A204.1 (cell line): ENCODE results near the gene GFM2.
"Not testable (repeated sequence)": the region's sequence is repeated elsewhere in the genome, so short reads cannot be mapped to it uniquely, and the experiment has no call there.

Source experiments
- FAIRE-seq: peaks from 2 replicates; lab custom pipeline; 2012; peaks lifted over from hg19 to GRCh38; lab: Jason Lieb, UNC

The GFM2 gene

DNA sequence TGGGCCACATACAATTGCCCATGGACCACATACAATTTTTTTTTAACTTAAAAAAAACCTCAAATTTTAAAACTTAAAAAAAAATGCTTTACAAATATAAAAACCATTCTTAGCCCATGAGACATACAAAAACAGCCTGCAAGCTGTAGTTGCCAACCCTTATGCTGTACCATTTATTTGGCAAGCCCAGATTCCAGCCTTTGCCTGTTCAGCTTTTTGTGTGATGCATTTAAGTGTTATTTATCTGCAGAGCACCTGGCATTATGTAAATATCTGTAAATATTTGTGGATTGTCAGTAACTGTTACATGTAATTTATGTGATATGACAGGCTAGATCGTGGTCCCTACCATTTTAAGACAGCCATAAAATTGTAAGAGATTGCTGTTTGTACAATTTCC lies 49.3 kb downstream of the GFM2 start:
- no peak for FAIRE-seq

DNA sequence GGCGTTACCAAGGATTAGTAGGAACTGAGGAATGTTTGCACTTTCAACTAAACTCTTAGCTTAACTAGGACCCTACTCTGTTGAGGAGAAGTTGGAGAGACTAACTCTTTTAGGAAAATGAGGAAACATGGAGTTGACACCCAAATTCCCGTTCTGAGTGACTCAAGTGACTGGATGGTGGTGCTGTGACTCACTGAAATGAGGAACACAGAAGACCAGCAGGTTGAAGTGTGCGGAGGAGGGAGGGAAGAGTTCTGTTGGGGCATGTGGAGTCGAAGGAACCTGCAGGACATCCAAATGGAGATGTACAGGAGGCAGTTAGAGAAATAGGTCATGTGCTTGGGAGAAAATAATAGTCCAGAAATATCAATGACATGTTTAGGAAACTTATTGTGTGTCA lies 73.7 kb downstream of the GFM2 start:
- FAIRE-seq = no peak

DNA sequence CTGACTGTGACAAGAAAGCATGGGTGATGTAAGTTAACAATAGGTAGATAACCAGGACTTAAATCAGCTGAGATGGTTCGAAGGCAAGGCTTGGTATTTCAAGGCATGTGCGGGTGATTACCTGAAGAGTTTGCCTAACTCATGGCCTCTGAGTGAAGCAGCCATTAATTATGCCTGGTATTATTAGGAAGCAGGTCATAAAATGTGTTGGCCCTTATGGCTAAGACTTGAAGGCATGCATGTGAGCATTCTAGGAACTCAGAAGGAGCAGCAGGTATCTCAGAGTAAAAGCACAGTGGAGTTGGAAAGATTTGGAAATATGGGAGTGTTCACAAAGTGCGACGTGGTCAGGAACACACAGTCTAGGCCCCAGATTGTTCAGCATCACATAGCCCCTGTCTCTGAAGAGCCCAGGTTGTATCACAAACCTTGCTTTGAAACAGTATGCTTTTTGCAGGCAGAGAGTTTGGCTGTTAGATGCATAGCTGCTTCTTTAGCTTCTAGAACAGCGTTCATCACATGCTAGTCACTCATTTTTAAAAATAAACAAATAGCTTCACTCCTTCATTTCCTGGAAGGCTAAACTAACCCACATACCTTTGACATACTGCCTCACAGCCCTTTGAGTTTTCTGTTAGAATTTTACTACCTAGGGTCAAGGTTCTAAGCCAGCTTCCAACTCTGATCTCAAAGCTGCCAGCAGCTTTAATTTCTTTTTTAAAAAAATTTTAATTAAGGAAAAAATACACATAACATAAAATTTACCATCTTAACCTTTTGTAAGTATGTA lies 79.8 kb downstream of the GFM2 start:
- no peak for FAIRE-seq

DNA sequence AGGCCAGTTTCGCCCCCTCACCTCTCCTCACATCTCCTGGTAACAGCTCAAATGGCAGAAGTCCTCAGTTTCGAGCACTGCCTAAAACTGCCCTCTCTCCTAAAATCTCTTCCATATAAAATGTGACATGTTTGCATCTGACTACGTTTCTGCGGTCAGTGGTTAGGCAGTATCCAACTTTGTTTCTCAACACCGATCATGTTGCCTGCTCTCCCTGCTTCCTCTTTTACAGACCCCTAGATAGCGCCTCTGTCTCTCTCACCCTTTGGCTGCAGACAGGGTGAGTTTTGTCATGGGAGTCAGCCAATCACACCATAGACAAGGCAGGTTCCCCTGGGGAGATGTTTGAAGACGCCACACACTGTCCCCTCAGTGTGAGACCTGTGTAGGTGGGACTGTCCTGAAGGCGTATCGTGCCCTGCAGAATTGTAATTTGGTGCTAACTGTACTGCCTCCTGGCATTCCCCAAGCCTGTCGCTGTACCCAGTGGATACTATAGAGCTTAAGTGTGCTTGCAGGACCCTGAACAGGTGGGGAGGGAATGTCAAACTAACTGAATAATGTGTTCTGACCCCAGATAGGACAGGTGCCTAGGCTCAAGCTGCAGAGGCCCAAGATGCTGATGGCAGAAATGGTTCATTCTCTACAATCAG lies 80.8 kb downstream of the GFM2 start:
- no peak for FAIRE-seq

DNA sequence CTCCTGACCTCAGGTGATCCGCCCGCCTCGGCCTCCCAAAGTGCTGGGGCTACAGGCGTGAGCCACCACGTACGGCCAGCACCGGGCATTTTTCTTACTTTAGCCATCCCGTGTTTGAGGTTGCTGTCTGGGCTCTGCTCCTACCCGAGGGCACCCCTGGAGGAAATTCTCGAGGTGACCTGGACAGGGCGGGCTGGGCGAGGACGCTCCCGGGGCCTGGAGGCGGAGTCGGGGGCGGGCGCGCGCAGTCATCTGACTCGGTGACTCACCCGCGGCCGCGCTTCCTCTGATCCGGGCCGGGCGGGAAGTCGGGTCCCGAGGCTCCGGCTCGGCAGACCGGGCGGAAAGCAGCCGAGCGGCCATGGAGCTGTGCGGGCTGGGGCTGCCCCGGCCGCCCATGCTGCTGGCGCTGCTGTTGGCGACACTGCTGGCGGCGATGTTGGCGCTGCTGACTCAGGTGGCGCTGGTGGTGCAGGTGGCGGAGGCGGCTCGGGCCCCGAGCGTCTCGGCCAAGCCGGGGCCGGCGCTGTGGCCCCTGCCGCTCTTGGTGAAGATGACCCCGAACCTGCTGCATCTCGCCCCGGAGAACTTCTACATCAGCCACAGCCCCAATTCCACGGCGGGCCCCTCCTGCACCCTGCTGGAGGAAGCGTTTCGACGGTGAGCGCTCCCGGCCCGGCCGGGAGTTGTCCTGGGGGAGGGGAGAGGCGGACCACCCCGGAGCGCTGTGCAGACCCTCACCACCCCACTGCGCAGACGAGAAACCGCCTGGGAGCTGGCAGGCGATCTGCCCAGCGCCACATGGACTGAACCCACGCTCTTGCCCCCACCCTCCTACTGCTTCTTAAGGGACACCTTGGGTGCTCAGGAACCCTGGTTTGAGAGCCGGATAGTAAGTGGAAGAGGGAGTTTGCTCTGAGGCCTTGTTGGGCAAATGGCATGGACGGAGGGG lies 81.7 kb downstream of the GFM2 start, which contains the start of gene HEXB:
TSS of gene HEXB (plus strand) at position 334 of the 952 bp plus-strand sequence. CDS start at position 362, 28 bp downstream.
- no peak for FAIRE-seq

DNA sequence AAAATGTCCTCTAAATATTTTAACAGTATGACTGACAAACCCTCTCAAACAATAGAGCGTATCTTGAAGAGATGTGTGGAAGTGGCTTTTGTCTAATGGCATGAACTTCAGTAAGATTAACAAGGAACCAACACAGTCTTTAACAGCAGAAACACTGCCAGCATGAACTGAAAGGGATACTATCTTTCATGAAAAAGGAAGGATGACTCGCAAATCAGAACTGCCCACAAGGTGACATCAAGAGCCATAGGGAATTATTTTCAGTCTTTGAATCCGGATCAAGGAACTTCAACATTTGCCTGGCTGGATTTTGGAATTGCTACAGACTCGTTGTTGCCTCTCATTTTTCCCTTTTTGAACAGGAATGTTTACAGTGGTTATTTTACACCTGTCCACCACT lies 87.0 kb downstream of the GFM2 start:
- no peak for FAIRE-seq

DNA sequence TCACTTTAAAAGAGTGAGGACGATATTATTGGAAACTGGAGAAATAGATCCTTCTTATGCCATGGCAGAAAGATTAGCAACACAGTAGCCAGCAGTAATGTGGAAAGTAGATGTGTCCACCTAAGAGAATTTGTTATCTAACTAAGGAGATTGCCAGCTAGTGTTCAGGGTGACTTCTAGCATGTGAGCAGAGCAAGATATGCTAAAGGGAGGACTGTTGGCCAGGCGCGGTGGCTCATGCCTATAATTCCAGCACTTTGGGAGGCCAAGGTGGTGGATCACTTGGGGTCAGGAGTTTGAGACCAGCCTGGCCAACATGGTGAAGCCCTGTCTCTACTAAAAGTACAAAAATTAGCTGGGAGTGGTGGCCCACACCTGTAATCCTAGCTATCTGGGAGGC lies 87.6 kb downstream of the GFM2 start:
- not testable (repeated sequence) for FAIRE-seq

DNA sequence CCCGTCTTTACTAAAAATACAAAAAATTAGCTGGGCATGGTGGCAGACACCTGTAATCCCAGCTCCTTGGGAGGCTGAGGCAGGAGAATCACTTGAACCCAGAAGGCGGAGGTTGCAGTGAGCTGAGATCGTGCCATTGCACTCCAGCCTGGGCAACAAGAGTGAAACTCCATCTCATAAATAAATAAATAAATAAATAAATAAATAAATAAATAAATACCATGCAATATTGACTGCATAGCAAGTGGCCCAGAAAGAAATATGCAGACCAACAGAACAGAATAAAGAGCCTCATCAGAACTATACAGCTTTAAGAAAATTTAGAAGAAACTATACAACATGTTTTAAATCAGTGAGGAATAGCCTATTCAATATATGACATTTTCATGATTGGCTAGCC lies 88.8 kb downstream of the GFM2 start:
- FAIRE-seq = not testable (repeated sequence)

DNA sequence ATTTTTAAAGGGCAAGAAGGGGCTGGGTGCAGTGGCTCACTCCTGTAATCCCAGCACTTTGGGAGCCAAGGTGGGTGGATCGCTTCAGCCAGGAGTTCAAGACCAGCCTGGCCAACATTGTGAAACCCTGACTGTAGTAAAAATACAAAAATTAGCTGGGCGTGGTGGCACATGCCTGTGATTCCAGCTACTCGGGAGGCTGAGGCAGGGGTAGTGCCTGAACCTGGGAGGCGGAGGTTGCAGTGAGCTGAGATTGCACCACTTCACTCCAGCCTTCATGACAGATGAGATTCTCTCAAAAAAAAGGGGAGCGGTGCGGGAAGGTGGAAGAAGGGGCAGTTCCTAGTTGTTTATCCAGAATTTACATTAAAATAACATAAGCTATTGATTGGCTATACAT lies 90.5 kb downstream of the GFM2 start:
- FAIRE-seq = not testable (repeated sequence)

DNA sequence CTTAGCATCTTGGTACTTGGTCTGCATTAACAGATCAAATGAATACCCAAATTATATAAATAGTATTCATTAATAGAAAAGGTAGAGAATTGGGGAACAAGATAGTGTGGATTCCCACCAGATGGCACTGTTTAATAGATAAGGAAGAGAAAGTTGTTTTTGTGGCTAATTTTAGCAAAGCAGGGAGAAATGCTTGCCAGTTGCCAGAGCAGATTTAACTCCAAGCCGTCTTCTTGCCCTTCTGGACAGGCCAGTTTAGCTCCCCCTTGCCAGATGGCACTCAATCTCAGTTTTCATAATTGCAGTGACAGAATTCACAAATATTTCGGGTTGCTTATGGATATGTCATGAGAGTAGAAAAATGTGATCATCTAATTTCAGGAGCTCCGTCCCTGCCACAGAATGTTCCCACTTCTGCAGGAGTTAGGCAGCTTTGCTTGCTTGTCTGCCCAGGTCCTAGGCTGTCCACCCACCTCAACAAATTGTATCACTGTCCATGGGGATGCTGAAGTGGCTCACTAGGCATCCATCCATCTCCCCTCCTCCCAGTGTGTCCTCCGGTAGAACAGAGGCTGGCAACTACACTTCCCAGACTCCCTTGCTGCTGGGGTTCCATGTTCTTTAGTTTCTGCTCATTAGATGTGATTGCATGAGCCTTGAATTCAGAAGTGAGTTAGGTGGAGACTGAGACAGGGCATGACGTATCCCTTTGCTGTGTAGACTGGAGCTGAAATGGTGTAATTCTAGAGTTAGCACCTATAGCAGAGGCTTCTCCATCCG lies 93.7 kb downstream of the GFM2 start:
- FAIRE-seq = peak; percentile 79

DNA sequence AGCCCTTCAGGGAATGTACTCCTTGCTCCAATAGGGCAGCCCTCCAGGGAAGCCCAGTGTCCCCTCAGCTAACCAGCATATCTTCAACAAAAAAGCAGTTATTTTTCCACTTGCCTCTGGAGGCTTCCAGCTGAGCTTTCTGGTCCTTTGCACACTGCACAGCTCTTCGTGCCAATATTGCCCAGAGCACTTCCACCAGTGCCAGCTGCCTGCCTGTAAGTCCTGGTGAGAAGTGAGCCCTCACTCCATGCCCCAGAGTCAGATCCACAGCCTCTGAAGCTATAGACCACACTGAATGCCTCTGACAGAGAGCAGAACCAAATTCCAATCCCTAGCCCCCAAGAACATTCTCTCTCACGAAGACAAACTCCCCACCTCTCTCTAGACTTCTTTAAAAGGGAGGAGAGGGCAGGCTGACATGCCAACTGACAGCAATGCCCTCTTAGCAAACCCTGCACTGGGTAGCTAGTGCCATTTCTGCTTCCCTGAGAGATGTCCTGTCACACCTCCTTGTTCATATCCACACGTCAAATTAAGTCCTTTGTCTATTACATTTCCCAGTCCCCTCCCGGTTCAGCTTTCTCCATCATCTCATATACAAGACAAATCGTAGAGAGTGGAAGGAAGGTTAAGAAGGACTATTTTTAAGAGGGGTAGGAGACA lies 94.6 kb downstream of the GFM2 start:
- FAIRE-seq = no peak
